Measurements from ENCODE around the gene PATJ.

PATJ gene

GRCh38 chr1:62221171-62221570 lies 478.9 kb downstream of the PATJ start:
- no peak for DNase-seq
- WGBS (ENCODE audit: insufficient coverage), result no CpG with 5 or more reads among the region's 1 CpG
- CTCF ChIA-PET, result no interaction called here

GRCh38 chr1:62222321-62222720 lies 480.0 kb downstream of the PATJ start:
- CTCF ChIA-PET, result no interaction called here
- POLR2A ChIA-PET, result no interaction called here
- no peak overlapping the region for H3K27ac ChIP-seq (ENCODE audit: insufficient read depth in 1 of 2, low read depth in 1 of 2, low read length in 2 of 2, poor library complexity in 1 of 2, severe bottlenecking in 2 of 2)
- no peaks in the 10 kb centered on the region for H3K27me3 ChIP-seq (replicated peaks in 2 of 5; ENCODE audit: control insufficient read depth in 4 of 5, insufficient read depth in 5 of 5, low read length in 4 of 5)
- no peaks in the 10 kb centered on the region for H3K4me1 ChIP-seq (ENCODE audit: control extremely low read depth in 1 of 4, control insufficient read depth in 4 of 4, insufficient read depth in 4 of 4, low read length in 3 of 4)
- WGBS (ENCODE audit: insufficient coverage), result 81% methylated on average over 3 of the region's 9 CpGs
- H3K36me3 ChIP-seq (ENCODE audit: control insufficient read depth in 4 of 4, insufficient read depth in 4 of 4, low read length in 3 of 4), result no peaks in the 10 kb centered on the region
- no peak overlapping the region for H3K4me3 ChIP-seq (ENCODE audit: control insufficient read depth in 1 of 7, extremely low read depth in 1 of 7, insufficient read depth in 4 of 7, low read depth in 2 of 7, low read length in 6 of 7)
- DNase-seq, result no peak
- no peaks in the 10 kb centered on the region for H3K9me3 ChIP-seq (ENCODE audit: control extremely low read depth in 1 of 5, control insufficient read depth in 4 of 5, insufficient read depth in 2 of 5, low read depth in 1 of 5, low read length in 4 of 5)

More at GRCh38 chr1:62221171-62221570, 478.9 kb downstream of the PATJ start:
- H3K27ac ChIP-seq (ENCODE audit: insufficient read depth in 1 of 2, low read depth in 1 of 2, low read length in 2 of 2, poor library complexity in 1 of 2, severe bottlenecking in 2 of 2), result no peak overlapping the region
- no peaks in the 10 kb centered on the region for H3K9me3 ChIP-seq (ENCODE audit: control extremely low read depth in 1 of 5, control insufficient read depth in 4 of 5, insufficient read depth in 2 of 5, low read depth in 1 of 5, low read length in 4 of 5)
- no peaks in the 10 kb centered on the region for H3K36me3 ChIP-seq (ENCODE audit: control insufficient read depth in 4 of 4, insufficient read depth in 4 of 4, low read length in 3 of 4)
- POLR2A ChIA-PET, result no interaction called here
- no peaks in the 10 kb centered on the region for H3K4me1 ChIP-seq (ENCODE audit: control extremely low read depth in 1 of 4, control insufficient read depth in 4 of 4, insufficient read depth in 4 of 4, low read length in 3 of 4)
- H3K27me3 ChIP-seq (replicated peaks in 2 of 5; ENCODE audit: control insufficient read depth in 4 of 5, insufficient read depth in 5 of 5, low read length in 4 of 5), result no peaks in the 10 kb centered on the region
- H3K4me3 ChIP-seq (ENCODE audit: control insufficient read depth in 1 of 7, extremely low read depth in 1 of 7, insufficient read depth in 4 of 7, low read depth in 2 of 7, low read length in 6 of 7), result no peak overlapping the region

GRCh38 chr1:62224182-62224581 lies 481.9 kb downstream of the PATJ start:
- 83% methylated on average over 2 of the region's 3 CpGs for WGBS (ENCODE audit: insufficient coverage)
- Histone ChIP-seq H3K9me3 (ENCODE audit: control extremely low read depth in 1 of 5, control insufficient read depth in 4 of 5, insufficient read depth in 2 of 5, low read depth in 1 of 5, low read length in 4 of 5) (no peaks in the 10 kb centered on the region), H3K4me1 (ENCODE audit: control extremely low read depth in 1 of 4, control insufficient read depth in 4 of 4, insufficient read depth in 4 of 4, low read length in 3 of 4) (no peaks in the 10 kb centered on the region), H3K27me3 (replicated peaks in 2 of 5; ENCODE audit: control insufficient read depth in 4 of 5, insufficient read depth in 5 of 5, low read length in 4 of 5) (no peaks in the 10 kb centered on the region), H3K4me3 (ENCODE audit: control insufficient read depth in 1 of 7, extremely low read depth in 1 of 7, insufficient read depth in 4 of 7, low read depth in 2 of 7, low read length in 6 of 7) (no peak overlapping the region), H3K36me3 (ENCODE audit: control insufficient read depth in 4 of 4, insufficient read depth in 4 of 4, low read length in 3 of 4) (no peaks in the 10 kb centered on the region), H3K27ac (ENCODE audit: insufficient read depth in 1 of 2, low read depth in 1 of 2, low read length in 2 of 2, poor library complexity in 1 of 2, severe bottlenecking in 2 of 2) (no peak overlapping the region)
- no peak for DNase-seq
- POLR2A ChIA-PET, result no interaction called here
- CTCF ChIA-PET, result no interaction called here

GRCh38 chr1:62227496-62227895 lies 485.2 kb downstream of the PATJ start:
- Histone ChIP-seq H3K9me3 (ENCODE audit: control extremely low read depth in 1 of 5, control insufficient read depth in 4 of 5, insufficient read depth in 2 of 5, low read depth in 1 of 5, low read length in 4 of 5) (no peaks in the 10 kb centered on the region), H3K4me3 (ENCODE audit: control insufficient read depth in 1 of 7, extremely low read depth in 1 of 7, insufficient read depth in 4 of 7, low read depth in 2 of 7, low read length in 6 of 7) (no peak overlapping the region), H3K27me3 (replicated peaks in 2 of 5; ENCODE audit: control insufficient read depth in 4 of 5, insufficient read depth in 5 of 5, low read length in 4 of 5) (no peaks in the 10 kb centered on the region), H3K27ac (ENCODE audit: insufficient read depth in 1 of 2, low read depth in 1 of 2, low read length in 2 of 2, poor library complexity in 1 of 2, severe bottlenecking in 2 of 2) (no peak overlapping the region), H3K36me3 (ENCODE audit: control insufficient read depth in 4 of 4, insufficient read depth in 4 of 4, low read length in 3 of 4) (no peaks in the 10 kb centered on the region), H3K4me1 (ENCODE audit: control extremely low read depth in 1 of 4, control insufficient read depth in 4 of 4, insufficient read depth in 4 of 4, low read length in 3 of 4) (no peaks in the 10 kb centered on the region)
- ChIA-PET POLR2A (no interaction called here), CTCF (no interaction called here)
- DNase-seq, result no peak
- 92% methylated on average over 11 of the region's 11 CpGs for WGBS (ENCODE audit: insufficient coverage)

Measured in common myeloid progenitor, CD34-positive (primary cell).